SK-N-SH (cell line): ENCODE results near the gene SLCO6A1. TPM values are rescaled to one million over a fixed set of nuclear protein-coding genes. Genes with fewer than 3 reads are reported as not detected.

Source experiments
- CTCF ChIA-PET: fragments of 300-600, 350-600 bp; formaldehyde crosslinking; extraction: SDS; loops from one replicate; lab custom pipeline; 2021; lab: Yijun Ruan, JAX
- POLR2A ChIA-PET: fragments of 350-600 bp; sonication (Branson Sonifier 250); formaldehyde crosslinking; extraction: SDS; loops from one replicate; lab custom pipeline; 2020; ENCODE audit warnings: antibody characterized with exemption, inconsistent platforms; lab: Yijun Ruan, JAX
- DNase-seq: peaks from one replicate; pipeline ENCODE4 v3.0.0; 2012
- H2AFZ ChIP-seq: fragments of 200-600 bp; sonication (generic); 2 replicates; pipeline ENCODE4 v1.8.1; 2016; ENCODE audit warnings: antibody characterized with exemption, mild to moderate bottlenecking, low read depth
- H3F3A ChIP-seq: fragments of 200-600 bp; sonication (generic); replicated peaks from 2 replicates; pipeline ENCODE3; 2016; ENCODE audit warnings: antibody characterized with exemption, mild to moderate bottlenecking; ENCODE audit not compliant: insufficient read depth
- H3K27ac ChIP-seq, 2 experiments: fragments of 200-500 bp in 1 of 2; fragments of 200-600 bp in 1 of 2; sonication (Bioruptor generic) in 1 of 2; sonication (generic), shearing (Covaris generic) in 1 of 2; 2 replicates each; pipeline versions ENCODE4 v1.5.1 to v1.6.1; 2014 to 2016; ENCODE audit warnings: low read depth in 2 of 2, inconsistent platforms in 1 of 2, low read length in 1 of 2, mild to moderate bottlenecking in 1 of 2, mixed read lengths in 1 of 2
- H3K27me3 ChIP-seq: fragments of 200-600 bp; sonication (generic), shearing (Covaris generic); 2 replicates; pipeline ENCODE4 v1.6.1; 2016; ENCODE audit warnings: mixed run types; ENCODE audit not compliant: insufficient read depth
- H3K36me3 ChIP-seq, 2 experiments: fragments of 200-500 bp in 1 of 2; fragments of 200-600 bp in 1 of 2; sonication (Bioruptor generic) in 1 of 2; sonication (generic) in 1 of 2; replicated peaks in 1 of 2; 2 replicates each; pipeline versions ENCODE3 to v1.5.1; 2014 to 2016; ENCODE audit warnings: low read length in 1 of 2, mild to moderate bottlenecking in 1 of 2; ENCODE audit not compliant: insufficient read depth in 2 of 2, control insufficient read depth in 1 of 2
- H3K4me1 ChIP-seq, 2 experiments: fragments of 200-500 bp in 1 of 2; fragments of 200-600 bp in 1 of 2; sonication (Bioruptor generic) in 1 of 2; sonication (generic), shearing (Covaris generic) in 1 of 2; 2 replicates each; pipeline versions ENCODE4 v1.5.1 to v1.6.1; 2014 to 2016; ENCODE audit warnings: low read depth in 1 of 2, low read length in 1 of 2, mixed run types in 1 of 2; ENCODE audit not compliant: insufficient read depth in 2 of 2, control insufficient read depth in 1 of 2
- H3K4me2 ChIP-seq: fragments of 200-600 bp; sonication (generic), shearing (Covaris generic); 2 replicates; pipeline ENCODE4 v1.6.1; 2017; ENCODE audit warnings: mixed run types
- H3K4me3 ChIP-seq, 2 experiments: fragments of 200-500 bp in 1 of 2; fragments of 200-600 bp in 1 of 2; sonication (Bioruptor generic) in 1 of 2; sonication (generic), shearing (Covaris generic) in 1 of 2; 2 replicates each; pipeline versions ENCODE4 v1.5.1 to v1.8.1; 2014 to 2016; ENCODE audit warnings: low read depth in 2 of 2, inconsistent platforms in 1 of 2, low read length in 1 of 2, mild to moderate bottlenecking in 1 of 2, mixed read lengths in 1 of 2, moderate library complexity in 1 of 2
- H3K79me2 ChIP-seq: fragments of 200-600 bp; sonication (generic); 2 replicates; pipeline ENCODE4 v1.8.1; 2017; ENCODE audit warnings: mild to moderate bottlenecking; ENCODE audit not compliant: insufficient read depth
- H3K9ac ChIP-seq: fragments of 200-600 bp; sonication (generic); 2 replicates; pipeline ENCODE4 v1.6.1; 2017; ENCODE audit warnings: mixed run types
- H3K9me2 ChIP-seq: fragments of 200-600 bp; sonication (generic); 2 replicates; pipeline ENCODE4 v1.6.1; 2017; ENCODE audit warnings: mixed run types
- H3K9me3 ChIP-seq: fragments of 200-600 bp; sonication (generic); 2 replicates; pipeline ENCODE4 v1.6.1; 2017; ENCODE audit warnings: mixed run types, mild to moderate bottlenecking, moderate library complexity
- H4K20me1 ChIP-seq: fragments of 200-600 bp; sonication (generic); 2 replicates; pipeline ENCODE4 v1.6.1; 2017; ENCODE audit warnings: mild to moderate bottlenecking, mixed run types; ENCODE audit not compliant: insufficient read depth
- CHD2 ChIP-seq: fragments of 150-350 bp; IDR thresholded peaks from 2 replicates; pipeline ENCODE4 v1.6.1; 2018; ENCODE audit warnings: low read length; ENCODE audit not compliant: partially characterized antibody
- EZH2phosphoT487 ChIP-seq: fragments of 200-600 bp; sonication (generic); IDR thresholded peaks from 2 replicates; pipeline ENCODE4 v1.6.1; 2017; ENCODE audit warnings: low read depth, mixed run types, mild to moderate bottlenecking, antibody characterized with exemption, moderate library complexity, borderline replicate concordance
- FOXJ3 ChIP-seq: sonication (generic); formaldehyde crosslinking; IDR thresholded peaks from 2 replicates; pipeline ENCODE4 v1.5.1; 2020; ENCODE audit warnings: mild to moderate bottlenecking, missing genetic modification reagents
- GABPA ChIP-seq: IDR thresholded peaks from 2 replicates; pipeline ENCODE4 v1.4.0; 2012; ENCODE audit warnings: low read depth, mild to moderate bottlenecking
- JUND ChIP-seq: IDR thresholded peaks from 2 replicates; pipeline ENCODE4 v1.4.0; 2012
- MEF2A ChIP-seq: IDR thresholded peaks from 2 replicates; pipeline ENCODE4 v1.4.0; 2012; ENCODE audit warnings: low read depth, borderline replicate concordance
- MXI1 ChIP-seq: IDR thresholded peaks from 2 replicates; pipeline ENCODE4 v1.6.1; 2012; ENCODE audit warnings: mild to moderate bottlenecking, low read depth, low read length, improper control_type of control experiment
- NFIC ChIP-seq: IDR thresholded peaks from 2 replicates; pipeline ENCODE4 v1.4.0; 2012; ENCODE audit warnings: borderline replicate concordance
- RCOR1 ChIP-seq: fragments of 150-350 bp; IDR thresholded peaks from 2 replicates; pipeline ENCODE4 v1.6.1; 2017; ENCODE audit warnings: antibody characterized with exemption, low read length
- RFX5 ChIP-seq: IDR thresholded peaks from 2 replicates; pipeline ENCODE4 v1.6.1; 2012; ENCODE audit warnings: mild to moderate bottlenecking, improper control_type of control experiment, low read length
- TAF1 ChIP-seq: IDR thresholded peaks from 2 replicates; pipeline ENCODE4 v1.6.1; 2012; ENCODE audit warnings: low read depth, mild to moderate bottlenecking, low read length, moderate library complexity, borderline replicate concordance
- TEAD4 ChIP-seq: IDR thresholded peaks from 2 replicates; pipeline ENCODE4 v1.4.0; 2012; ENCODE audit warnings: mild to moderate bottlenecking, borderline replicate concordance; ENCODE audit not compliant: insufficient read depth
- WGBS: methylation state at CpG from one replicate; pipeline ENCODE4 v1.1.6; 2017; ENCODE audit warnings: low lambda C conversion rate; 5-methylcytosine and 5-hydroxymethylcytosine counted together
- polyA plus RNA-seq, 3 experiments: library from polyadenylated mRNA; depleted of rRNA; stranded (reverse); fragments of >200 nt; gene quantifications; 2 replicates each; pipeline ENCODE4 v1.2.3, GENCODE V29; 2012
- TF ChIP-seq, protein P1 (sequence below): fragments of 150-350 bp; IDR thresholded peaks from 2 replicates; pipeline ENCODE4 v1.6.1; 2017; ENCODE audit warnings: antibody characterized with exemption, low read length, low read depth, borderline replicate concordance
- TF ChIP-seq, protein P2 (sequence below): IDR thresholded peaks from 2 replicates; pipeline ENCODE4; 2012
- TF ChIP-seq, protein P3 (sequence below): IDR thresholded peaks from 2 replicates; pipeline ENCODE4 v1.4.0; 2012; ENCODE audit warnings: low read depth, borderline replicate concordance
- TF ChIP-seq, protein P4 (sequence below): IDR thresholded peaks from 2 replicates; pipeline ENCODE4 v1.4.0; 2012; ENCODE audit warnings: low read depth, borderline replicate concordance

Gene SLCO6A1
- polyA plus RNA-seq, 1 of the 3 experiments (the other 2 are of a cell fraction) = not detected

DNA sequence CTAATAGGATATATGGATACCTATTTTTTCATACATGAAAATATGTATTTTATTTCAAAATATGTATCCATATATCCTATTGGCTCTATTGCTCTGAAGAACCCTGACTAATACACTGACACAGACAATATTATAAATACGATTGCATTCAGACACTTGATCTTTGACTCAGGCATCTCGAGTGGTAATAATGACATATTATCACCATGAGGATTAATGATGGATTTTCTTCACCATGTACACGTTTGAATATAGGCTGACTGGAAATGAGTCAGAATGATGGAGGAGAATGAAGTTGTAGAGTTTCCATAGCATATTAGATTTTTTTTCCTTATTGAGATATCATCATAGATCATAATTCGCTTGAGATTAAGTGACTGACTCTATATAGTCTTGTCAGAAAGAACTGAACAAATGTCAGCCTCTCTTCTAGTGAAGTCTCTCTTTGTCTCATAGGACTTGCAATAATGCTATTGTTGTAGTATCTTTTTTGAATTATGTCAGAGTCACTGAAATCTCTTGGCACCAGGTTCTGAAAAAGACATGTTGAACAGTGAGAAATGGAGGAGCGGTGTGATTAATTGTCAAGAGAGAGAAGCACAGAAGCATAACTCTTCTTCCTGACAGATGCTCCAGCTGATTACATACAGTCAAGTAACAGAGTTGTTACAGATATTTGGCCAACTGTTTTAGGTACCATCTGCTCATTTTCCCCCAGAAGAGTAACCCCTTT lies 41.4 kb upstream of the SLCO6A1 start:
- Histone ChIP-seq H3K36me3 (no peaks in the 10 kb centered on the region), H3K9me3 (no peaks in the 10 kb centered on the region), H3K9me2 (no peaks in the 10 kb centered on the region), H3F3A (no peaks in the 10 kb centered on the region), H3K4me1 (no peaks in the 10 kb centered on the region; a peak in 1 of 4 replicates), H3K27me3 (no peaks in the 10 kb centered on the region), H4K20me1 (no peaks in the 10 kb centered on the region), H3K4me2 (no peak overlapping the region), H3K4me3 (no peak overlapping the region)
- POLR2A ChIA-PET = no interaction called here
- TF ChIP-seq MXI1 = no peak
- no peak for TF ChIP-seq EZH2phosphoT487
- TF ChIP-seq MEF2A = no peak
- TF ChIP-seq JUND = no peak
- TF ChIP-seq, protein P1, sequence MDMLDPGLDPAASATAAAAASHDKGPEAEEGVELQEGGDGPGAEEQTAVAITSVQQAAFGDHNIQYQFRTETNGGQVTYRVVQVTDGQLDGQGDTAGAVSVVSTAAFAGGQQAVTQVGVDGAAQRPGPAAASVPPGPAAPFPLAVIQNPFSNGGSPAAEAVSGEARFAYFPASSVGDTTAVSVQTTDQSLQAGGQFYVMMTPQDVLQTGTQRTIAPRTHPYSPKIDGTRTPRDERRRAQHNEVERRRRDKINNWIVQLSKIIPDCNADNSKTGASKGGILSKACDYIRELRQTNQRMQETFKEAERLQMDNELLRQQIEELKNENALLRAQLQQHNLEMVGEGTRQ = no peak
- no peak for TF ChIP-seq NFIC
- TF ChIP-seq TEAD4 = no peak
- no peak for TF ChIP-seq GABPA
- TF ChIP-seq, protein P2, sequence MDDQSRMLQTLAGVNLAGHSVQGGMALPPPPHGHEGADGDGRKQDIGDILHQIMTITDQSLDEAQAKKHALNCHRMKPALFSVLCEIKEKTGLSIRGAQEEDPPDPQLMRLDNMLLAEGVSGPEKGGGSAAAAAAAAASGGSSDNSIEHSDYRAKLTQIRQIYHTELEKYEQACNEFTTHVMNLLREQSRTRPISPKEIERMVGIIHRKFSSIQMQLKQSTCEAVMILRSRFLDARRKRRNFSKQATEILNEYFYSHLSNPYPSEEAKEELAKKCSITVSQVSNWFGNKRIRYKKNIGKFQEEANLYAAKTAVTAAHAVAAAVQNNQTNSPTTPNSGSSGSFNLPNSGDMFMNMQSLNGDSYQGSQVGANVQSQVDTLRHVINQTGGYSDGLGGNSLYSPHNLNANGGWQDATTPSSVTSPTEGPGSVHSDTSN = no peak
- TF ChIP-seq RCOR1 = no peak
- no peak for TF ChIP-seq TAF1
- no peak for TF ChIP-seq RFX5
- TF ChIP-seq, protein P3, sequence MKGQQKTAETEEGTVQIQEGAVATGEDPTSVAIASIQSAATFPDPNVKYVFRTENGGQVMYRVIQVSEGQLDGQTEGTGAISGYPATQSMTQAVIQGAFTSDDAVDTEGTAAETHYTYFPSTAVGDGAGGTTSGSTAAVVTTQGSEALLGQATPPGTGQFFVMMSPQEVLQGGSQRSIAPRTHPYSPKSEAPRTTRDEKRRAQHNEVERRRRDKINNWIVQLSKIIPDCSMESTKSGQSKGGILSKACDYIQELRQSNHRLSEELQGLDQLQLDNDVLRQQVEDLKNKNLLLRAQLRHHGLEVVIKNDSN = no peak
- TF ChIP-seq CHD2 = no peak
- TF ChIP-seq FOXJ3 (CRISPR knock-in tag) = no peak
- TF ChIP-seq, protein P4, sequence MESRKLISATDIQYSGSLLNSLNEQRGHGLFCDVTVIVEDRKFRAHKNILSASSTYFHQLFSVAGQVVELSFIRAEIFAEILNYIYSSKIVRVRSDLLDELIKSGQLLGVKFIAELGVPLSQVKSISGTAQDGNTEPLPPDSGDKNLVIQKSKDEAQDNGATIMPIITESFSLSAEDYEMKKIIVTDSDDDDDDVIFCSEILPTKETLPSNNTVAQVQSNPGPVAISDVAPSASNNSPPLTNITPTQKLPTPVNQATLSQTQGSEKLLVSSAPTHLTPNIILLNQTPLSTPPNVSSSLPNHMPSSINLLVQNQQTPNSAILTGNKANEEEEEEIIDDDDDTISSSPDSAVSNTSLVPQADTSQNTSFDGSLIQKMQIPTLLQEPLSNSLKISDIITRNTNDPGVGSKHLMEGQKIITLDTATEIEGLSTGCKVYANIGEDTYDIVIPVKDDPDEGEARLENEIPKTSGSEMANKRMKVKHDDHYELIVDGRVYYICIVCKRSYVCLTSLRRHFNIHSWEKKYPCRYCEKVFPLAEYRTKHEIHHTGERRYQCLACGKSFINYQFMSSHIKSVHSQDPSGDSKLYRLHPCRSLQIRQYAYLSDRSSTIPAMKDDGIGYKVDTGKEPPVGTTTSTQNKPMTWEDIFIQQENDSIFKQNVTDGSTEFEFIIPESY = no peak
- TF ChIP-seq, all 33 proteins: peak for 0
- CTCF ChIA-PET = interaction anchor here (0.8 to 1.4 kb wide), 2 partner anchors 14 to 684 kb away, joined by 4 read pairs; no protein-coding TSS in a partner anchor
- Histone ChIP-seq H3K27ac (no peak overlapping the region), H2AFZ (no peak overlapping the region), H3K9ac (no peak overlapping the region), H3K79me2 (no peaks in the 10 kb centered on the region)
- 60% methylated on average over 5 of the region's 5 CpGs for WGBS
- DNase-seq = no peak
